SHP77 (cell line): ENCODE results near the gene PHTF1.
"Not testable (repeated sequence)": the region's sequence is repeated elsewhere in the genome, so short reads cannot be mapped to it uniquely, and the experiment has no call there.

Experiments used
- DNase-seq, 2 experiments: peaks; one replicate each; lab custom pipeline; 2025; lab: John Stamatoyannopoulos, UW

PHTF1 gene

DNA sequence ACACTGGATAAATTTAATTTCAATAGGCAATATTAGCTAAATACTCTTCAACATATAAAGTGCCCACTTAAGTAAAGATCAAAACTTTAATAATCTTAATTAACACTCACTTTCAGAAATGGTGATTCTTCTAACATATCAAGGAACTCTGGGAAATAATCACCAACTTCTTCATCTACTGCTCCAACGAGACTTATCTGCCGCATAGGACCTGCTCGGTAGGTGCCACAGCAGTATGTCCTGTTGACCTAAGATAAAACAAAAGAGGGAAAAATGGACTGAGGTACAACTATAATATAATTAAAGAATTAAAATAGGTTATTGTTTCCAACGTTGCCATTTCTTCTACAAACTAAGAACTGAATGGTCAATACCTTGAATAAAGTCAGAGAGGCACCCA is 18.3 kb upstream of the PHTF1 start:
- no peak for DNase-seq

DNA sequence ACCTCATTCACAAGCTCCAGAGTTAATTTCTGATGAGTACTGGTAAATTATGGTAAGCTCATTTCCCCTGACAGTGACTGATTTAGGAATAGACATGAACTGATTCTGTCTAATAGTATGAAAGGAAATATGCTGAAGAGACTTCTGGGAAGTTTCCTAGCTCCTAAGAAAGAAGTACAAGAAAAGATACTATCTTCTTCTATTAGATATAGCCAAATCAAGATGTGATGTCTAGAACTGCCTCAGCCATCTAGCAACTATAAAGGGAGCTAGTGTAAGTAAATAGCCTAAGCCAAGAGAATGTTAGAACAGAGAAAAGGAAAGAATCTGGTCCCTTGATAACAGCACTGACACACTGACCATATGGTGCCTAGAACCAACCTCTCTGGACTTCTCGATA is 10.7 kb upstream of the PHTF1 start:
- no peak for DNase-seq

DNA sequence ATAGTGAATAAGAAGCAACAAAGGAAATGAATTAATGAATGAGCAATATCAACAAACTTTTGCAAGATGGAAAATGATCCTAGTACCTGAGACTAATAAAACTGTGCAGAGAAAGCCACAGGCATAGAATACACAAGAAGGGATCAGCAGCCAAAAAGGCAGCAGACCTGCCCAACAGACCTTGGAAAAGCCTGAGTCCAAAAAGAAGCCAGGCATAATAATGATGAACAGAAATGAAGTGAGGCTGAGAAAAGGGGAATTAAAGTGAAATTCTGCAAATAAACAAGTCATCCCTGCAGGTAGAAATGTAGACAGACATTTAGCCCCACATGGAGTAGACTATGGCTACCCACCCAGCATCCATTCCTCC is 10.3 kb upstream of the PHTF1 start:
- no peak for DNase-seq

DNA sequence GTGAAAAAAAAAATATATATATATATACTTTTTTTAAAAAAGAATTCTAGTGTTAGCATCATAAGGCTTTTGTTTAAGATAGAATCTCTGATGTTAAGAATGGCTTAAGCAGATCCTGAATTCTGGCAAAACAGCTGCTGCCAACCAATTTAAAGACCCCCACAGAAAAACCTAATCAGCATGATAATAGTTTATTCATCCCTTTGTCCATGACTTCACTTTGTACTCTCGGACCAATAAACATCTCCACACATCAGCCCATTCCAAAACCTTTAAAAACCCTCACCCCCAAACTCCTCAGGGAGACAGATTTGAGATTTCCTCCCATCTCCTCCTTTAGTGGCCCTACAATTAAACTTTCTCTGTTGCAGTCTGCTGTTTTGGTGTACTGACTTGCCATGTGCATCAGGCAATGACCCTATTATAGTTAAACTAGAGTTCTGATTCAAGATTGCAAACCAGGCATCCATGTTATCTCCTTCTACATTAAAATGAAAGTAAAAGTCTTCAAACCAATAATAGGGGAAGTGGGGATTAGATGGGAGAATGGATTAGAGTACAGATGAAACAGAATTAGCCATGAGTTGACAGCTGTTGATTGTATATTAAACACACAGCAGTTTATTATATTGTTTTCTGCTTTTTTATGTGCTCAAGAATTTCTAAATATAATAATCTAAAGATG is 9.8 kb upstream of the PHTF1 start:
- no peak for DNase-seq

DNA sequence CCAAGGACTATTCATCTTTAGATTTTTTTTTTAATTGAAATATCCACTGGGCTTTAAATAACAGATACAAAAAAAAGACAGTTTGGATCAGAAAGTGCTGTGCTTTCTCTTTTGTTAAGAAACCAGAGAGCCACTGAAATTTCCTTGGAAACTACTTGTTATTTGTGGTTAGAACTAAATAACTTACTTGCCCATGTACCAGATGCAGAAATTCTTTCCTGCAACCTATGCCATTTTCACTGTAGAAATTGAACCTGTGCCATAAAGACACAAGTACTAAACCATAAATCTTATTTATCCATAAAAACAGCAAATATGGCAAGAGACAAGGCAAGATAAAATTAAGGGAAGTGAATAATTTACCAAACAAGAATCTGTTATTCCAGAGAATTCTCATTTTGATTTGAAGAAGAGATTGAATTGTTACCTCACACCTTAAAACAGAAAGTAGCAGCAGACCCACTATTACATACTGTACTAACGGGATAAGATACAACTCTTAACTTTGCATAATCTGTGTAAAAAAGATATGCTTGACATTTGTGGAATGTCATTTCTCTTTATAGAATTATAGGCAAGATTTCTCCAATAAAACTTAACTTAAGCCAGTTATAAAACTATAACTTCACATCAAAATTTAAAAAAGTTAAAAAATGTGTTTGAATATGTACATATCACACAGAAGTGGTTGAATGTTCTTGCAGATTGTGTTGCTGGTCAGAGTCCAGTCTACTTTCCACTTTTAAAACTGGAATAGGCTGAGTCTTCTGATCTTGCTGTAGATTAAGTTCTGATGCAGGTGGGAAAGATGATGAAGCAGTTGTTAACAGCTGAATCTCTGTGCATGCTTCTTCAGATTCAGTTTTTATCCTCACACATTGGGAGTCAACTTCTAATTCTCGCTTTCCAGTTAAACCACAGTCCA is 6.3 kb upstream of the PHTF1 start:
- DNase-seq = no peak

DNA sequence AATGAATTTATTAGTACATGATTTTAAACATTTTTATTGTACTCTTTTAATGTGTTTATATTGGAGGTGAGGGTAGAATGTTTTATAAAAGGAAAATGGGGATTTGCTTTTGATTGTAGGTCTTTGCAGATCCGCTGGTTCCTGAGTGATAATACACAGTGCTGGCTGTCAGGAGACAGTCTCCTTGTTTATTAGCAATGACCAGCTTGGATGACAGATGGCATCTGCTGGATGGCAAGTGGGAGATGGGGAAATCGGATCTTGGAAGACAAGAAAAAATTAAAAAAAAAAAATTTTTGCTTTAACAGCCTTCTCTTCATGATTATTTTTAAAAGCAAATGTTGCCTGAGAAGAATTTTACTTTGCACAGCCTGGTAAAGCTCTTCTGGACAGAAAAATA is 4.4 kb upstream of the PHTF1 start:
- no peak for DNase-seq

DNA sequence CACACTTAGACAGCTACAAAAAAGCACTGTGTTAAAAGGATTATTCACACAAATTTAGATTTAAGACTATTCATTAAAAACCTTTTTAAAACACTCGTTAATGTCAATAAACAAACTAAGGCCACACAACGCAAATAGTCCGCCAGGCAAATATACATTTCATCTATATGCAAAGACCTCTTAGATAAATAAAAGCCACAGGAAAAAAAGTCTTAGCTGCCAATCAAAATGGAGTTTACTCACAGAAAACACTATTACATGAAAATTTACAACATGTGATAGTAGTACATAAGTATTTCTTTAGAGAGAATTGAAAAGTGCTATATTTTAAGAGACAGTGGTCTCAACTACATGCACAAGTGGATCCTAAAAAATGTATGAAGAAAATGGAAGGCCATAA is 2.7 kb upstream of the PHTF1 start:
- DNase-seq = no peak

DNA sequence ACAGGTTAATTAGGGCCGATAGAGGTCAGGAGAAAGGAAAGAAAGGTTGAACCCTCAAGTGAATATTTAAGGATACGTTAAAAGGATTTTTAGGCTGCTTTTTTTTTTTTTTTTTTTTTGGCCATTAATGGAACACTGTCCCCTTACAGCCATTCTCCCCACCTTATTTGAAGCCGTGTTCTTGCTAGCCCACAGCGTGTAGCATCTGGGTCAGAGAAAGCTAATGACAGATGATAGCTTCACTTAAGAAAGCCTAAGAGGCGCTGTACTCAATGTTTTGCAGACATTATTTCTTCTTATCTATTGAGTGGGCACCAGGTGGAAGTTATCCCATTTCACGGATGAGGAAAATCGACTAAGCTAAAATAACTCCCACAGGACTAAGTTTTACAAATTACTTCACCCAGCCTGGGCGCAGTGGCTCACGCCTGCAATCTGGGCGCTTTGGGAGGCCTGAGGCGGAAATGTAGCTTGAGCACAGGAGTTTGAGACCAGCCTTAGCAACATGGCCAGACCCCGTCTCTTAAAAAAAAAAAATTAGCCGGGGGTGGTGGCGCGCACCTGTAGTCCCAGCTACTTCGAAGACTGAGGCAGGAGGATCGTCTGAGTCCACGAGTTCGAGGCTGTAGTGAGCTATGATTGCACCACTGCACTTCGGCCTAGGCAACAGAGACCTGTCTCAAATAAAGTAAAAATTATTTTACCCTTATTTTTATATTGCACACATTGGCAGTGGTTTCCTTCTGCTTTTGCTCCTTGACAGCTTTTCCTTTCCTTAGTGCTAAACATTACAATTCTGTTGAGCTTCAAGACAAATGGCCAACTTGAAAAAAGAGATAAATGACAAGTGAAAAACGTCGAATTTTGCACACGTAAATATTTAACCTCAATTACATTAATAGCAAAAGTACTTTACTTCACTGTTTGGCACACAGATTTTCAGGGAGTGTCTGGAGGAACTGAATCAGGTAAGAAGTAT is 1.1 kb upstream of the PHTF1 start:
- DNase-seq = no peak

DNA sequence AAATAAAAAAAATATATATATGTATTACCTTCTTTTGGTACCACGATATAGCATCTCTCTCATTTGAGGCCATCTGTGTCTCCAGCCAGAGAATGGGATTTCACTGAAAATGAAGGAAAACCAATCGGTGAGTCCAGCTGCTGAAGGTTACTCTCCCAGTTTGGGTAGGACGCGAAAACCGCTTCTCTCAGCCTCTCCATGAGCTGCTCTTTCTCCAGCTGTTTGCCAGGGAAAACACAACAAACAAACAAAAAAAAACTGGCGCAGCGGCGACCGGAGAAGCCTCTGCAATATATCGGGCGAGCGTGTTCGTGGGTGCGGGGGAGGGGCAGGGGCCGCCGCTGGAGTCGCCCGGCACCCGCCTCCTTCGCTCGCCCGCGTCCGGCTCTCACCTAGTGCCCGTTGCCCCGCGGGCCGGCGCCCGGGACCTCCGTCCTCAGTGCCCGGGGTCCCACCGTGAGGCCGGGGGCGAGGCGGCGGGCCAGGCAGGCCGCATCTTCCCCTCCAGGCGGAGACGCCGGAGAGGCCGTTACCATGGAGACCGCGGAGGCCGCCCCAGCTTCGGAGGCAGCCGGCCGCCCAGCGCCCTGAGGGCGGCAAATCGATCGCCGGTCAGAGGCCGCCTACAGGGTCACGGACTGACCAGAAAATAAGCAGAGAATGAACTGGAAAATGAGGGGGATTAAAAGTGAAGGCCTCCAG is 504 bp downstream of the PHTF1 start:
- peak; percentile 23 to 63 for DNase-seq

DNA sequence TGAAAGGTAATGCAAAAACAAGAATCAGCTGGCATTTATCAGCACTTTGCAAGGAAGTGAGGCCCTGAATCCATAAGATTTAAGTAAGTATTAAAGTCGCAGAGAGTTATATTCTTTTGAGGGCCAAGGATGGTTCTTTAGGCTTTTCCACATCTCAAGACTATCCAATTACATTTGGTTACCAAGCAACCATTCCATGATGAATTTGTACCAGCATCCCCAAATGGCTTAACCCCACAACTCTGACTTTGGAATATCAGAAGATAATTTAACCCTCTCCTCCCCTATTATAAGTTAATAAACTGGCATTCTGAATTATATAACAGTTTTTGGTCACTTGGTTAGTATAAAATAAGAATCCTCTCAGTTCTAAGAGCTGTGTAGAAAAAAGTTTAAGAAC is 2.8 kb downstream of the PHTF1 start:
- DNase-seq = no peak

DNA sequence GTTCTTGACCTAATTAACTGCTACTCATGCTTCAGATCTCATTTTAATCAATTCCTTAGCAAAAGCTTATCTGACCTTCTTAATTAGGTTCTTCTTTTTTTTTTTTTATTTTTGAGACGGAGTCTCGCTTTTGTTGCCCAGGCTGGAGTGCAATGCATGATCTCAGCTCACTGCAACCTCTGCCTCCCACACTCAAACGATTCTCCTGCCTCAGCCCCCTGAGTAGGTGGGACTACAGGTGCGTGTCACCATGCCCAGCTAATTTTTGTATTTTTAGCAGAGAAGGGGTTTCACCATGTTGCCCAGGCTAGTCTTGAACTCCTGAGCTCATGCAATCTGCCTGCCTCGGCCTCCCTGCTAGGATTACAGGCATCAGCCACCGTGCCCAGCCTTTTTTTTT is 6.0 kb downstream of the PHTF1 start:
- DNase-seq = not testable (repeated sequence)

DNA sequence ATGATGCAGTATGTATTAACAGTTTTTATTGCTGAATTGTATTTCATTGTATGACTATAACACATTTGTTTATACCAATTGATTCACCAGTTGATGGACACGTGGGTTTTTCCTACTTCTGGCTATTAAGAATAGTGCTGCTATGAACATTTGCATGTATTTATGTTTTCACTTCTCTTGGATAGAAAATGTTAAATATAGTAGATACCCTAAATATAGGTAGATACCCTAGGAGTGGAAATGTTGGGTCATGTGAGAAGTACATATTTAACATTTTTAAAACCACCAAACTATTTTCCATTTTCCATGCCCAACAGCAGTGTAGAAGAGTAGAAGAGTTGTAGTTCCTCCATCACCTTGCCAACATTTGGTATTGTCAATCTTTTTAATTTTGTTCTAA is 7.8 kb downstream of the PHTF1 start:
- no peak for DNase-seq

DNA sequence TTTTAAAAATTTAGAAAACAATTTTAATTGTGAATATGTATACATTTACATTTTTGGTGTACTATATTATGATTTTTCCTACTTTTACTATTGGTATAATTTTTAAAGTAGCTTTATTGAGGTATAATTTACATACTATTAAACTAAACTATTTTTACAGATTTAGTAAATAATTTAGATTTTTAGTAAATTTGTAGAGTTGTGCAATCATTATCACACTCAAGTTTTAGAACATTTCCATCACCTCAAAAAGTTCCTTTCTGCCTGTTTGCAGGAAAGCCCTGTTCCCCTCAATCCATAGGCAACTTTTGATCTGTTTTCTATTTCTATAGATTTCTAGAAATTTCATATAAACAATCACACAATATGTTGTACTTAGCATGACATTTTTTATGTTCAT is 8.2 kb downstream of the PHTF1 start:
- DNase-seq = no peak

DNA sequence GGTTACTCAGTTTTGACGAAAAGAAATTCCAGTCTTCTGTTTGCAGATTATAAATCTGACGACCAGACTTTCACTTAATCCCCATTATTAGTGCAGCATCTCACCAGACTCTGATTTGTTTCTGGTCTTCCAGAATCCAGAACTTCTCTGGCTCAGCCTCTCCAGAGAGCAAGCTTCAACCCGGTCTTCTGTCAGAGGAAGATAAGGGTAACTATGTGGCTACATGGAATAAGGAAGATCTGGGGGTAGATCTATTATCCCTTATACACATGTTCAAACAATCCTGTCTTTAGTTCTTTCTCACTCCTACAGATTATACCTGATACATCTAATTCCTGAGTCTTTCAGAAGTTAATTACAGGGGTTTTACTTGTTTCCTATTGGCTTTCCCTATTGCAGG is 9.9 kb downstream of the PHTF1 start:
- no peak for DNase-seq

DNA sequence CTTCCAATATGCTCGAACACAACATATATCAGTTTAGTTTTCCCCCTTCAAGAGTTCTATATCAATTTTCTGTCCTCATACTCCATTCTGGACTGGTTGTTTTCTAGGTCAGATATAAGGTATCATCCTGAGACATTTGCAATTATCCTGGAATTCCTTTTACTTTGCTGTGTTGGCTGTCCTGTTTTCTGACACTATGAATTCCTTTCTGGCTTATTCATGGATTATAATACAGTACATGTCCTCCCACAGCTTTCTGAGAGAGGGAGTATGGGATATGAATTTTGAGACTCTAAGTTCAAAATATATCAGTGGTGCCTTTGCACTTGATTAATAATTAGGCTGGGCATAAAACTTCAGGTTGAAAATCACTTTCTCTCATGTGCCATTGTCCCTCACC is 11.9 kb downstream of the PHTF1 start:
- DNase-seq = no peak

DNA sequence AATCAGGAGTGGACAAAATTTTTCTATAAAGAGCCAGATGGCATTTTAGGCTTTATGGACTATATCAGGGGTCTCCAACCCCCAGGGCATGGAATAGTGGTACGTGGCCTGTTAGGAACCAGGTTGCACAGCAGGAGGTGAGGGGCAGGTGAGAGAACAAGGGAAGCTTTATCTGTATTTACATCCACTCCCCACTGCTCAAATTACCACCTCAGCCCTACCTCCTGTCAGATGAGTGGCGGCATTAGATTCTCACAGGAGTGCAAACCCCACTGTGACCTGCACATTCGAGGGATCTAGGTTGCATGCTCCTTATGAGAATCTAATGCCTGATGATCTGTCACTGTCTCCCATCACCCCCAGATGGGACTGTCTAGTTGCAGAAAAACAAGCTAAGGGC is 13.9 kb downstream of the PHTF1 start:
- DNase-seq = no peak

DNA sequence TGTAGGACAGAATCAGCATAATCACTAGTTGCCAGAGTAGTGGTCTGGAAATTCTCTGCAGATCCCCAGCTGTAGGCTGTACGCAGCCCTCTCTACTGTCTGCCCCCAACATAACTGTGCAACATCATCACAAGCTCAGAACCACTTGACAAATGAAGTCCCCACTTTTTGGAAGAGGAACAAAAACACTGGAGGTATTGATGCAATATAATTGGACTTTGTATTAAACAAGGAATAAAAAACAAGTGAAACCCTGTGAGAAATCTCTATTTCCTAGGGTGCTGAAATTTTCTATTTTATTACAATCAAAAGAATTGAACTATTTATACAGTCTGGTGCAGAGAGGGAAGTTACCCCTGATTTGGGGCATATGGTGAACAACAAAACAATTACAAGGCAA is 15.2 kb downstream of the PHTF1 start:
- no peak for DNase-seq

DNA sequence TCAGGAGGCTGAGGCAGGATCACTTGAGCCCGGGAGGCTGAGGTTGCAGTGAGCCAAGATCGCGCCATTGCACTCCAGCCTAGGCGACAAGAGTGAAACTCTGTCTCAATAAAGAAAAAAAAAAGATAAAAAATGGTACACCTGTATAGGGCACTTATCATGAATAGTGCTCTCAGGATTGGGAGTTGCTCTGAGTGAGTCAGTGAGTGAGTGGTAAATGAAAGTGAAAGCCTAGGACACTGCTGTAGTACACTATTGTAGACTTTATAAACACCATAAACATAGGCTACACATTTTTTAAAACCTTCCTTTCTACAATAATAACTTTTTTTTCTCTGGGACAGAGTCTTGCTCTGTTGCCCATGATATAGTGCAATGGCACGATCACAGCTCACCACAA is 16.8 kb downstream of the PHTF1 start:
- DNase-seq = no peak

DNA sequence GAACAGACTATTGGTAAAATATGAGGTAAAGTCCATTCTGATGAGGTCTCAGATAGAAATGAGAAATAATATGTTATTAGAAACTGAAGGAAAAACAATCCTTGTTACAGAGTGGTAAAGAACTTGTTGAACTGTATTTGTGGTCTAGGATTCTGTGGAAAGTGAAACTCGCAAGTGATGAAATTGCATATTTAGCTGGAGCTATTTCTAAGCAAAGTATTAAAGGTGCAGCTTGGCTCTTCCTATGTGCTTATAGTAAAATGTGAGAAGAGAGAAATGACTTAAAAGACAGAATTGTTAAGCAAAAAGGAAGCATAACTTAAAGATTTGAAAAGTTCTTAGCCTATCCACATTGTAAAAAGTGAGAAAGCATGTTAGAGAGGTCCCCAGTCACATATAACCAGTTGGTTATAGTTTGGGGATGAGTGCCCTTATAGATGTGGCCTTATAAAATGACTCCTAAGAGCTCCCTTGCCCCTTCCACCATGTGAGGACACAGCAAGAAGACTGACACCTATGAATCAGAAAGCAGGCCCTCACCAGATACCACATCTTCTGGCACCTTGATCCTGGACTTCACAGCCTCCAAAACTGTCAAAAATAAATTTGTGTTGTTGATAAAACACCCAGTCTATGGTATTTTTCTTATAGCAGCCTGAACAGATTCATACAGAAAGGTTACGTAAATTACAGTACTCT is 24.8 kb downstream of the PHTF1 start:
- no peak for DNase-seq

DNA sequence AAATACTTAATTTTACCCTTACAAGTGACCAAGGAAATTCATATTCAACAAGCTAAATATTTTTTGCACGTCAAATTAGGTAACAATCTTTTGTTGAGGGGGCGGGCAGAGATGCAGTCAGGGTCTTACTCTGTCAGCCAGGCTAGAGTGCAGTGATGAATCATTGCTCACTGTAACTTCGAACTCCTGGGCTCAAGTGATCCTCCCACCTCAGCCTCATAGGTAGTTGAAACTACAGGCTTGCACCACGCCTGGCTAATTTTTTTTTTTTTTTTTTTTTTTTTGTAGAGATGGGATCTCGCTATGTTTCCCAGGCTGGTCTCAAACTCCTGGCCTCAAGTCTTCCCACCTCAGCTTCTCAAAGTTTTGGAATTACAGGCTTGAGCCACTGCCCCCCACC is 26.5 kb downstream of the PHTF1 start:
- no peak for DNase-seq

DNA sequence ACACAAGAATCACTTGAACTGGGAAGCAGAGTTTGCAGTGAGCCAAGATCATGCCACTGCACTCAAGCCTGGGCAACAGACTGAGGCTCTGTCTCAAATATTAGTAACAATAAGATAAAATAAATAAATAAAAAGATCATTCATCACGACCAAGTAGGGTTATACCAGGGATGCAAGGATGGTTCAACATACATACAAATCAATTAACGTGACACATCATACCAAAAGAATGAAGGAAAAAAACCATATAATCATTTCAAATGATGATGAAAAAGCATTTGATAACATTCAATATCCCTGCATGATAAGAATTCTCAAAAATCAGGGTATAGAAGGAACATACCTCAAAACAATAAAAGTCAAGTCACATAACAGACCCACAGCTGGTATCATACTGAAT is 38.3 kb downstream of the PHTF1 start:
- no peak for DNase-seq
